ENCODE data around the gene KREMEN2. TPM values are rescaled to one million over a fixed set of nuclear protein-coding genes. Genes with fewer than 3 reads are reported as not detected.

Gene KREMEN2
- total and polyA plus RNA-seq, 2 of the 8 experiments (the other 6 are each of a cell fraction or from before 2014, with no cell fraction given): 6.6 to 7.0 TPM

DNA sequence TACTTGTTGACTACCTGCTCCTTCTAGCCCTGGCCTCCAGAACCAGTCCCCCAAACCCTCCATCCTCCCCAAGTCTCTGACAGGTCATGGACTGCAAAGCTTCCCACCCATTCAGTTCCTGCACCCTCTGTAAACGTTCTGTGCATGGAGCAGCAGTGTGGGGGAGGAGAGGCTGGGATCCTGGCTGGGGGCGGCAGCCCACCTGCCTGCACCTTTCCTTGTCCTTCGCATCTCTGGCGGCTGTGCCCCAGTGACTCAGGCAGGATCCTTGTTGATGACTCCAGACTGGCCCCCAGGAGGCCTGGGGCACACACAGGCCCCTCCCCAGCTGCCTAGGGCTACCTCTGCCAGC is 17.8 kb downstream of the KREMEN2 start:
- H3K79me1 ChIP-seq (ENCODE audit: low read depth, low read length): peaks cover 5% of the 10 kb centered on the region
- whole genome bisulfite sequencing, 2 experiments (ENCODE audit: extremely low coverage in 1 of 2, insufficient coverage in 1 of 2, insufficient read length in 1 of 2, insufficient replicate concordance in 2 of 2, low coverage in 1 of 2, low lambda C conversion rate in 2 of 2, missing lambda C conversion rate in 1 of 2): 24% methylated on average over 4 of the region's 4 CpGs; no CpG with 5 or more reads in 1 of the 2 experiments
- peak overlapping the region; percentile 11 for H4K8ac ChIP-seq (ENCODE audit: extremely low read depth, insufficient read depth, low read length)
- peaks cover 3 to 23% (median 14%) of the 10 kb centered on the region in 4 experiments for H3K4me1 ChIP-seq (replicated peaks in 1 of 4; ENCODE audit: control insufficient read depth in 3 of 4, insufficient read depth in 4 of 4, low read length in 3 of 4)
- peaks cover 0 to 6% (median under 1%) of the 10 kb centered on the region in 4 experiments; a peak in 4 of 8 replicates for H3K36me3 ChIP-seq (ENCODE audit: control insufficient read depth in 2 of 4, insufficient read depth in 4 of 4, low read length in 3 of 4)
- H3K4me2 ChIP-seq (ENCODE audit: insufficient read depth in 1 of 2, low read depth in 2 of 2, low read length in 2 of 2): peak overlapping the region; percentile 38 to 93
- H2BK12ac ChIP-seq (ENCODE audit: low read depth, low read length): peak overlapping the region; percentile 86; the same call in 1 of the 2 replicates
- peak overlapping the region; percentile 68 for H2BK120ac ChIP-seq (replicated peaks; ENCODE audit: low read depth, low read length)
- H2AFZ ChIP-seq (ENCODE audit: low read length): no peak overlapping the region
- H3K9ac ChIP-seq (replicated peaks in 1 of 4; ENCODE audit: extremely low read depth in 1 of 4, low read depth in 3 of 4, low read length in 3 of 4): no peak overlapping the region; a peak in 3 of 7 replicates
- H3K4me3 ChIP-seq (ENCODE audit: extremely low read depth in 1 of 4, insufficient read depth in 2 of 4, low read depth in 3 of 4, low read length in 4 of 4): peak overlapping the region; percentile 7 to 78 (median 11); a peak in 4 of 8 replicates
- ChIA-PET CTCF (ENCODE audit: partially characterized antibody) (interaction anchor here (0.7 to 3.7 kb wide), 12 partner anchors 10 to 214 kb away, joined by 3 to 27 read pairs (median 6); partner anchors contain the start of gene PAQR4), POLR2A (ENCODE audit: partially characterized antibody) (interaction anchor here (0.6 to 25.4 kb wide), 10 partner anchors 9 to 117 kb away, joined by 5 to 455 read pairs (median 18); partner anchors contain the start of genes CLDN6, HCFC1R1, KREMEN2 and PAQR4)
- TF ChIP-seq ASH2L (IDR thresholded peaks at IDR 0.05; ENCODE audit: low read length): peak; percentile 69
- TF ChIP-seq RBBP5 (IDR thresholded peaks at IDR 0.05; ENCODE audit: borderline replicate concordance, low read depth, low read length): 0 out of 2 replicates have a peak, but pooled peaks have one; percentile 47
- no peak for TF ChIP-seq CBX8 (IDR thresholded peaks at IDR 0.05; ENCODE audit: borderline replicate concordance, low read depth, low read length)
- H4K91ac ChIP-seq (replicated peaks; ENCODE audit: insufficient read length, low read length): peak overlapping the region; percentile 95
- H3K9me3 ChIP-seq (ENCODE audit: insufficient read depth in 2 of 2, low read depth in 1 of 2, low read length in 1 of 2): no peaks in the 10 kb centered on the region
- peak overlapping the region; percentile 54 for H3K56ac ChIP-seq (replicated peaks; ENCODE audit: insufficient read length, low read depth, low read length)
- H3K4ac ChIP-seq (replicated peaks; ENCODE audit: insufficient read length, low read depth, low read length): peak overlapping the region; percentile 83
- H4K5ac ChIP-seq (ENCODE audit: insufficient read length, low read depth, low read length): peak overlapping the region; percentile 78
- 0 out of 2 replicates have a peak overlapping the region, but pooled peaks have one; percentile 28 for H3K27ac ChIP-seq (ENCODE audit: low read depth, low read length)
- FAIRE-seq (no peak), DNase-seq (ENCODE audit: low read depth in 1 of 2, low spot score in 2 of 2) (no peak)
- peak overlapping the region; percentile 66 for H3K18ac ChIP-seq (ENCODE audit: extremely low read depth, low read length)
- peak overlapping the region; percentile 97 for H2BK5ac ChIP-seq (ENCODE audit: low read depth, low read length)
- H3K14ac ChIP-seq (ENCODE audit: insufficient read length): no peak overlapping the region
- H3K23me2 ChIP-seq (ENCODE audit: low read depth, low read length): peaks cover 12% of the 10 kb centered on the region; the same call in 1 of the 2 replicates
- peaks cover 9 to 16% of the 10 kb centered on the region in 2 experiments for H4K20me1 ChIP-seq (replicated peaks in 1 of 2; ENCODE audit: control insufficient read depth in 1 of 2, insufficient read depth in 2 of 2, low read length in 2 of 2)
- peaks cover 0 to 8% of the 10 kb centered on the region in 2 experiments; a peak in 2 of 4 replicates for H3K79me2 ChIP-seq (ENCODE audit: control insufficient read depth in 1 of 2, insufficient read depth in 2 of 2, low read length in 2 of 2)
- H2BK20ac ChIP-seq (ENCODE audit: low read length): peak overlapping the region; percentile 17
- no peak overlapping the region for H3K23ac ChIP-seq (ENCODE audit: insufficient read length)
- H2BK15ac ChIP-seq (ENCODE audit: low read length): peak overlapping the region; percentile 92; the same call in 1 of the 2 replicates
- H2AK5ac ChIP-seq (ENCODE audit: low read depth, low read length): peak overlapping the region; percentile 68; the same call in 1 of the 2 replicates
- H3K27me3 ChIP-seq (replicated peaks in 1 of 4; ENCODE audit: control insufficient read depth in 3 of 4, extremely low read depth in 1 of 4, insufficient read depth in 3 of 4, low read length in 3 of 4): no peaks in the 10 kb centered on the region; a peak in 1 of 7 replicates
